ENCODE results near the gene NAA25.

DNA sequence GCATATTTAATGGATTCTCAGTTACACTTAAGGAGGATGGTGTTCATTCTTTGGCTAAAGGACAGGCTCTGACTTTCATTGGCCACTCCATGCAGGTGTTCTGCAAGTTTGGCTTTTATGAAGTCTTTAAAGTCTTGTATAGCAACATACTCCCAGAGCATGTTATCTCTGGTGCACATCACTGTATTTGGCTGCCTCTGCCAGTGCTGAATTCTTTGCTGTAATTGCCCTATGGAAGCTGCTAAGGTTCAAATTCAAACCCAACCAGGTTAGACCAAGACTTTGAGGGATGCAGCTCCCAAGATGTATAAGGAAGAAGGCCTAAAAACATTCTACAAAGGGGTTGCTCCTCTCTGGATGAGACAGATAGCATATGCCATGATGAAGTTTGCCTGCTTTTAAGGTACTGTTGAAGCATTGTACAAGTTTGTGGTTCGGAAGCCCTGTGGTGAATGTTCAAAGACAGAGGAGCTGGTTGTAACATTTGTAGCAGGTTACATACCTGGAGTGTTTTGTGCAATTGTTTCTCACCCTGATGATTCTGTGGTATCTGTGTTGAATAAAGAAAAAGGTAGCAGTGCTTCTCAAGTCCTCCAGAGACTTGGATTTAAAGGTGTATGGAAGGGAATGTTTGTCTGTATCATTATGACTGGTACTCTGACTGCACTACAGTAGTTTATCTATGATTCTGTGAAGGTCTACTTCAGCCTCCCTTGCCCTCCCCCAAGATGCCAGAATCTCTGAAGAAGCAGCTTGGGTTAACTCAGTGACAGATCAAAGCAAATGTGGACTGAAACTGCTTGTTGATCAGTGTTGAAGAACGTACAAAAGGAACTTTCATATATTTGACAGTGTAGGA lies 115.1 kb downstream of the NAA25 start:
- TF ChIP-seq ARNTL (CRISPR knock-in tag; IDR thresholded peaks at IDR 0.05; ENCODE audit: borderline replicate concordance, low read depth) (no peak), ZNF8 (CRISPR knock-in tag; IDR thresholded peaks at IDR 0.05) (no peak), RARB (CRISPR knock-in tag; IDR thresholded peaks at IDR 0.05) (no peak)
